IMR-90 (cell line): ENCODE data around the gene GRAMD1B. TPM values are rescaled to one million over a fixed set of nuclear protein-coding genes. Genes with fewer than 3 reads are reported as not detected.

Experiments
- ATAC-seq: fragments of 200-7000 bp; cut with Tn5 transposase; 2 replicates; pipeline ENCODE4 v1.9.1; 2020; ENCODE audit warnings: low read depth, mild to moderate bottlenecking, moderate library complexity
- BruUV-seq: library from RNA; stranded (reverse); fragments of 400-500 nt; replicated peaks from 2 replicates; lab custom pipeline; 2021; lab: Mats Ljungman, UMichigan
- CTCF ChIA-PET: fragments of 300-600 bp; formaldehyde crosslinking; extraction: SDS; loops from one replicate; lab custom pipeline; 2021; ENCODE audit warnings: antibody characterized with exemption; lab: Yijun Ruan, JAX
- POLR2A ChIA-PET: fragments of 300-600 bp; sonication (Branson Sonifier 250); formaldehyde crosslinking; loops from one replicate; lab custom pipeline; 2022; ENCODE audit warnings: antibody characterized with exemption; ENCODE audit not compliant: unreplicated experiment; lab: Charles Lee
- DNase-seq: peaks from one replicate; pipeline ENCODE4 v3.0.0; 2013
- H2AFZ ChIP-seq: replicated peaks from 2 replicates; pipeline ENCODE3; 2013; ENCODE audit warnings: low read length, mild to moderate bottlenecking; ENCODE audit not compliant: poor library complexity
- H2AK5ac ChIP-seq: 2 replicates; pipeline ENCODE4 v1.6.1; 2013; ENCODE audit warnings: low read depth, low read length, inconsistent platforms
- H2AK9ac ChIP-seq: replicated peaks from 2 replicates; pipeline ENCODE3; 2013; ENCODE audit warnings: mild to moderate bottlenecking, low read depth, low read length, moderate library complexity; ENCODE audit not compliant: poor library complexity
- H2BK120ac ChIP-seq: 2 replicates; pipeline ENCODE4 v1.6.1; 2013; ENCODE audit warnings: low read depth, low read length, inconsistent platforms
- H2BK15ac ChIP-seq: 3 replicates; pipeline ENCODE4 v1.6.1; 2013; ENCODE audit warnings: low read depth, low read length, inconsistent platforms
- H2BK20ac ChIP-seq: 2 replicates; pipeline ENCODE4 v1.6.1; 2013; ENCODE audit warnings: low read depth, mild to moderate bottlenecking, inconsistent platforms, low read length, moderate library complexity
- H2BK5ac ChIP-seq: 2 replicates; pipeline ENCODE4 v1.6.1; 2013; ENCODE audit warnings: mild to moderate bottlenecking, low read depth, low read length, inconsistent platforms; ENCODE audit not compliant: poor library complexity, severe bottlenecking
- H3K14ac ChIP-seq: replicated peaks from 2 replicates; pipeline ENCODE4 v1.6.1; 2013; ENCODE audit warnings: low read depth, low read length, inconsistent platforms
- H3K18ac ChIP-seq: 2 replicates; pipeline ENCODE4 v1.6.1; 2013; ENCODE audit warnings: low read depth, low read length, control low read depth
- H3K23ac ChIP-seq: 2 replicates; pipeline ENCODE4 v1.6.1; 2013; ENCODE audit warnings: low read depth, low read length, inconsistent platforms
- H3K27ac ChIP-seq: 2 replicates; pipeline ENCODE4 v1.5.1; 2013; ENCODE audit warnings: mild to moderate bottlenecking, control low read depth, low read length; ENCODE audit not compliant: insufficient read depth
- H3K27me3 ChIP-seq: 2 replicates; pipeline ENCODE4 v1.6.1; 2013; ENCODE audit warnings: low read length; ENCODE audit not compliant: control insufficient read depth, insufficient read depth
- H3K36me3 ChIP-seq: 2 replicates; pipeline ENCODE4 v1.6.1; 2013; ENCODE audit warnings: low read length, mixed read lengths; ENCODE audit not compliant: control insufficient read depth, insufficient read depth
- H3K4ac ChIP-seq: 2 replicates; pipeline ENCODE4 v1.6.1; 2013; ENCODE audit warnings: low read depth, low read length, inconsistent platforms
- H3K4me1 ChIP-seq: 2 replicates; pipeline ENCODE4 v1.6.1; 2013; ENCODE audit warnings: low read length, mixed read lengths; ENCODE audit not compliant: control insufficient read depth, insufficient read depth
- H3K4me2 ChIP-seq: 2 replicates; pipeline ENCODE4 v1.6.1; 2013; ENCODE audit warnings: low read depth, mild to moderate bottlenecking, control low read depth, low read length, moderate library complexity
- H3K4me3 ChIP-seq: 2 replicates; pipeline ENCODE4 v1.5.1; 2013; ENCODE audit warnings: low read depth, mild to moderate bottlenecking, control low read depth, low read length, moderate library complexity; ENCODE audit not compliant: insufficient read depth
- H3K56ac ChIP-seq: 2 replicates; pipeline ENCODE4 v1.6.1; 2013; ENCODE audit warnings: low read length, inconsistent platforms; ENCODE audit not compliant: insufficient read depth; ENCODE audit errors: extremely low read depth
- H3K79me1 ChIP-seq, 2 experiments: 2 replicates each; pipeline ENCODE4 v1.6.1; 2013; ENCODE audit warnings: low read length in 2 of 2, inconsistent platforms in 1 of 2, low read depth in 1 of 2
- H3K9ac ChIP-seq: 2 replicates; pipeline ENCODE4 v1.6.1; 2013; ENCODE audit warnings: low read depth, low read length, control low read depth
- H3K9me1 ChIP-seq: 2 replicates; pipeline ENCODE4 v1.6.1; 2013; ENCODE audit warnings: low read length, inconsistent platforms; ENCODE audit not compliant: insufficient read depth
- H3K9me3 ChIP-seq: 2 replicates; pipeline ENCODE4 v1.6.1; 2013; ENCODE audit warnings: low read length; ENCODE audit not compliant: control insufficient read depth, insufficient read depth
- H4K20me1 ChIP-seq: 2 replicates; pipeline ENCODE4 v1.6.1; 2013; ENCODE audit warnings: low read length, inconsistent platforms; ENCODE audit not compliant: insufficient read depth
- H4K5ac ChIP-seq: 2 replicates; pipeline ENCODE4 v1.6.1; 2013; ENCODE audit warnings: mild to moderate bottlenecking, low read depth, low read length, control low read depth
- H4K8ac ChIP-seq, 2 experiments: 2 replicates each; pipeline ENCODE4 v1.6.1; 2013; ENCODE audit warnings: low read depth in 2 of 2, low read length in 2 of 2, control low read depth in 1 of 2, inconsistent platforms in 1 of 2
- H4K91ac ChIP-seq: 2 replicates; pipeline ENCODE4 v1.6.1; 2013; ENCODE audit warnings: low read depth, low read length, inconsistent platforms; ENCODE audit not compliant: insufficient read depth
- CTCF ChIP-seq: conservative IDR thresholded peaks from 2 replicates; pipeline ENCODE4 v1.5.1; 2012; ENCODE audit warnings: mild to moderate bottlenecking, low read depth, low read length, improper control_type of control experiment
- ELK1 ChIP-seq: fragments of 150-350 bp; IDR thresholded peaks from 2 replicates; pipeline ENCODE4 v1.6.1; 2016; ENCODE audit warnings: low read depth, mild to moderate bottlenecking, low read length, moderate library complexity, borderline replicate concordance
- MXI1 ChIP-seq: IDR thresholded peaks from 2 replicates; pipeline ENCODE4 v1.6.1; 2012; ENCODE audit warnings: low read depth, mild to moderate bottlenecking, low read length, moderate library complexity, borderline replicate concordance
- NFE2L2 ChIP-seq: fragments of 150-350 bp; IDR thresholded peaks from 2 replicates; pipeline ENCODE4 v1.6.1; 2016; ENCODE audit warnings: low read depth, mild to moderate bottlenecking, low read length
- SMC3 ChIP-seq: fragments of 150-350 bp; IDR thresholded peaks from 2 replicates; pipeline ENCODE4 v1.6.1; 2016; ENCODE audit warnings: low read depth, mild to moderate bottlenecking, antibody characterized with exemption, low read length, moderate library complexity
- WGBS, 2 experiments: methylation state at CpG; one replicate each; pipeline versions ENCODE4 v1.1.5 to v1.1.7; 2013; ENCODE audit warnings: missing lambda C conversion rate in 2 of 2; ENCODE audit not compliant: insufficient read length in 1 of 2; ENCODE audit errors: extremely low coverage in 2 of 2; 5-methylcytosine and 5-hydroxymethylcytosine counted together
- dilution Hi-C: fragments of 300-500 bp; cut with HindIII; formaldehyde crosslinking; loops from one replicate; pipeline ENCODE4 v1.14.3; 2018; ENCODE audit warnings: low sequenced_read_pairs; ENCODE audit not compliant: unreplicated experiment
- in situ Hi-C: fragments of 300-500 bp; cut with MboI; formaldehyde crosslinking; loops from 3 replicates; pipeline ENCODE4 v1.14.3; 2019; ENCODE audit warnings: low sequenced_read_pairs, inconsistent platforms, mixed read lengths
- intact Hi-C: fragments of 100-400 bp; cut with micrococcal nuclease; formaldehyde crosslinking; loops from 2 replicates; pipeline ENCODE4 v1.10.0; 2022
- polyA plus RNA-seq, 3 experiments: library from polyadenylated mRNA; depleted of rRNA; stranded (reverse); fragments of >200 nt; gene quantifications; 2 replicates each; pipeline ENCODE4 v1.2.3, GENCODE V29; 2012; ENCODE audit warnings: low replicate concordance in 1 of 3
- total RNA-seq: library from RNA; depleted of rRNA; stranded (reverse); fragments of >200 nt; gene quantifications from 2 replicates; pipeline ENCODE4 v1.2.3, GENCODE V29; 2012

Gene GRAMD1B
- total and polyA plus RNA-seq, 2 of the 4 experiments (the other 2 are of a cell fraction), result 7.1 to 7.2 TPM

- Histone ChIP-seq H3K79me1 (no peaks in the 10 kb centered on the region), H4K8ac (no peak overlapping the region), H4K20me1 (no peaks in the 10 kb centered on the region), H2BK15ac (no peak overlapping the region), H3K4ac (no peak overlapping the region), H4K5ac (no peak overlapping the region), H3K9ac (no peak overlapping the region), H3K4me3 (no peak overlapping the region), H2BK120ac (no peak overlapping the region), H3K27me3 (peaks cover 14% of the 10 kb centered on the region), H2AK5ac (no peak overlapping the region), H3K27ac (no peak overlapping the region), H2AK9ac (no peak overlapping the region), H3K9me3 (no peaks in the 10 kb centered on the region), H3K56ac (no peak overlapping the region), H2BK5ac (no peak overlapping the region), H3K18ac (no peak overlapping the region), H3K4me1 (no peaks in the 10 kb centered on the region), H3K14ac (no peak overlapping the region), H3K36me3 (no peaks in the 10 kb centered on the region), H3K9me1 (no peaks in the 10 kb centered on the region), H3K23ac (no peak overlapping the region), H2AFZ (no peak overlapping the region), H3K4me2 (no peak overlapping the region), H2BK20ac (no peak overlapping the region), H4K91ac (no peak overlapping the region)
- no CpG with 5 or more reads among the region's 5 CpGs for WGBS, 2 experiments
- in situ Hi-C loops (no loop called here), intact Hi-C loops (no loop called here), dilution Hi-C loops (no loop called here)
- ChIA-PET CTCF (no interaction called here), POLR2A (no interaction called here)
- BruUV-seq, result no TSS peak
- ATAC-seq (no peak), DNase-seq (no peak)
- TF ChIP-seq SMC3 (no peak), MXI1 (no peak), ELK1 (no peak), NFE2L2 (no peak), CTCF (no peak)
Observed at GRCh38 chr11:123672568-123672967, 242.5 kb downstream of the GRAMD1B start.
